ENCODE results near the gene PPM1J.
"Not testable (repeated sequence)": the region's sequence is repeated elsewhere in the genome, so short reads cannot be mapped to it uniquely, and the experiment has no call there.

The PPM1J gene

DNA sequence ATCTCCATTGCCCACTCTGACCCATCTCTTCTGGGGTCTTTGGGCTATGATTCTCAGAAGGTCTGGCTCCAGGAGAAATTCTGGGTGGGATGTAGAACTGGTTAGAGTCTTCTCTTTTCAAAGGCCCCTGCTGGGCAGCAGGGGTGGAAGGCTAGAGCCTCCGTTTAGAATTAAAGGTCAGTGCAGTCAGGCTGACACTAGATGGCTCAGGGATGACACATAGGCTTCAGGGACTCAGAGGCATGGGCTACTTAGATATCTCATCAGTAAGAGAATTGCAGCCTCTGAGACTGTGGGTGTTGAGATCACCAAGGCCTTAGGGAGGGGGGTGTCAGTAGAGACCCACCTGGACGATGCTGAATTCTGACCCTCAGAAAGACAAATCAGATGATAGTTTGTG, 12.6 kb upstream of the PPM1J start:
- Histone ChIP-seq H3K9ac (ENCODE audit: low read depth, low read length, poor library complexity, severe bottlenecking) (no peak overlapping the region), H3K4me2 (ENCODE audit: low read depth, low read length, poor library complexity, severe bottlenecking) (no peak overlapping the region), H3K79me2 (ENCODE audit: insufficient read depth, low read length) (no peaks in the 10 kb centered on the region), H2AFZ (ENCODE audit: low read length) (no peak overlapping the region), H3K36me3 (ENCODE audit: insufficient read depth, low read length) (no peaks in the 10 kb centered on the region), H4K20me1 (ENCODE audit: insufficient read depth, low read length, poor library complexity, severe bottlenecking) (no peaks in the 10 kb centered on the region), H3K4me1 (ENCODE audit: insufficient read depth, low read length, poor library complexity, severe bottlenecking) (no peaks in the 10 kb centered on the region), H3K27me3 (ENCODE audit: insufficient read depth, low read length, poor library complexity, severe bottlenecking) (no peaks in the 10 kb centered on the region), H3K9me3 (ENCODE audit: insufficient read depth, low read depth, low read length) (no peaks in the 10 kb centered on the region), H3F3A (ENCODE audit: low read depth) (no peaks in the 10 kb centered on the region), H3K9me2 (replicated peaks; ENCODE audit: low read depth, low read length) (no peaks in the 10 kb centered on the region), H3K4me3 (ENCODE audit: low read length, poor library complexity, severe bottlenecking) (no peak overlapping the region)
- no peak for TF ChIP-seq EZH2phosphoT487 (IDR thresholded peaks at IDR 0.05; ENCODE audit: borderline replicate concordance)
- TF ChIP-seq, protein P1, sequence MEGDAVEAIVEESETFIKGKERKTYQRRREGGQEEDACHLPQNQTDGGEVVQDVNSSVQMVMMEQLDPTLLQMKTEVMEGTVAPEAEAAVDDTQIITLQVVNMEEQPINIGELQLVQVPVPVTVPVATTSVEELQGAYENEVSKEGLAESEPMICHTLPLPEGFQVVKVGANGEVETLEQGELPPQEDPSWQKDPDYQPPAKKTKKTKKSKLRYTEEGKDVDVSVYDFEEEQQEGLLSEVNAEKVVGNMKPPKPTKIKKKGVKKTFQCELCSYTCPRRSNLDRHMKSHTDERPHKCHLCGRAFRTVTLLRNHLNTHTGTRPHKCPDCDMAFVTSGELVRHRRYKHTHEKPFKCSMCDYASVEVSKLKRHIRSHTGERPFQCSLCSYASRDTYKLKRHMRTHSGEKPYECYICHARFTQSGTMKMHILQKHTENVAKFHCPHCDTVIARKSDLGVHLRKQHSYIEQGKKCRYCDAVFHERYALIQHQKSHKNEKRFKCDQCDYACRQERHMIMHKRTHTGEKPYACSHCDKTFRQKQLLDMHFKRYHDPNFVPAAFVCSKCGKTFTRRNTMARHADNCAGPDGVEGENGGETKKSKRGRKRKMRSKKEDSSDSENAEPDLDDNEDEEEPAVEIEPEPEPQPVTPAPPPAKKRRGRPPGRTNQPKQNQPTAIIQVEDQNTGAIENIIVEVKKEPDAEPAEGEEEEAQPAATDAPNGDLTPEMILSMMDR (conservative IDR thresholded peaks at IDR 0.05; ENCODE audit: low read length), result peak; percentile 30

DNA sequence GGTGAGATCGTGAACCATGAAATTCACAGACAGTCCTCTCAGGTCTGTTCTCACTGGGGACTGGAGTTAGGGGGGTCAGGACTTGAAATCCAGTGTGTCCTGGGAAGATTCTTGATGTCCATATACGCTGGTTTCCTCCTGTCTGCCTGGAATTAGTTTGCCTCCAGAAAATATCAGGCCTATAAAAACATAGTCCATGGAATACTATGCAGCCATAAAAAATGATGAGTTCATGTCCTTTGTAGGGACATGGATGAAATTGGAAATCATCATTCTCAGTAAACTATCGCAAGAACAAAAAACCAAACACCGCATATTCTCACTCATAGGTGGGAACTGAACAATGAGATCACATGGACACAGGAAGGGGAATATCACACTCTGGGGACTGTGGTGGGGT, 9.1 kb upstream of the PPM1J start:
- H3K4me1 ChIP-seq (ENCODE audit: insufficient read depth, low read length, poor library complexity, severe bottlenecking); H3K9me3 ChIP-seq (ENCODE audit: insufficient read depth, low read depth, low read length); H2AFZ ChIP-seq (ENCODE audit: low read length); H4K20me1 ChIP-seq (ENCODE audit: insufficient read depth, low read length, poor library complexity, severe bottlenecking); H3K9me2 ChIP-seq (replicated peaks; ENCODE audit: low read depth, low read length); H3F3A ChIP-seq (ENCODE audit: low read depth); H3K4me2 ChIP-seq (ENCODE audit: low read depth, low read length, poor library complexity, severe bottlenecking); H3K79me2 ChIP-seq (ENCODE audit: insufficient read depth, low read length); H3K9ac ChIP-seq (ENCODE audit: low read depth, low read length, poor library complexity, severe bottlenecking); H3K27me3 ChIP-seq (ENCODE audit: insufficient read depth, low read length, poor library complexity, severe bottlenecking); H3K4me3 ChIP-seq (ENCODE audit: low read length, poor library complexity, severe bottlenecking); H3K36me3 ChIP-seq (ENCODE audit: insufficient read depth, low read length): not testable (repeated sequence)

DNA sequence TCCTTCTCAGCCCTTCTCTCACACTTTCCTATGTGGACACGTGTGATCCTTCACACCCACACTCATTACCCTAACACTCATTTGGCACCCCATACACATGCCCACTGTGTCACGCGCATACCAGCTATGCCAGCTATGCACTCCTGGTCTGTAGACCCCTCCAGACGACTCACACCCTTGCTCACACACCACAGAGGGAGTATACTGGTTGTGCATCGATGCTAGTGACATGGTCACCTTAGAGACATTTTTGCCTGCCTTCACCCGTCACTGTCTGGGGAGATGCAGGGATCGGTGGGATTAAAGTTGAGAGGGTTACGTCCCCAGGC, 8.3 kb upstream of the PPM1J start:
- Histone ChIP-seq H3K4me1 (ENCODE audit: insufficient read depth, low read length, poor library complexity, severe bottlenecking) (no peaks in the 10 kb centered on the region), H3K9ac (ENCODE audit: low read depth, low read length, poor library complexity, severe bottlenecking) (no peak overlapping the region), H3K36me3 (ENCODE audit: insufficient read depth, low read length) (no peaks in the 10 kb centered on the region), H4K20me1 (ENCODE audit: insufficient read depth, low read length, poor library complexity, severe bottlenecking) (no peaks in the 10 kb centered on the region), H2AFZ (ENCODE audit: low read length) (no peak overlapping the region), H3K4me2 (ENCODE audit: low read depth, low read length, poor library complexity, severe bottlenecking) (no peak overlapping the region), H3K4me3 (ENCODE audit: low read length, poor library complexity, severe bottlenecking) (no peak overlapping the region), H3K9me3 (ENCODE audit: insufficient read depth, low read depth, low read length) (no peaks in the 10 kb centered on the region), H3K79me2 (ENCODE audit: insufficient read depth, low read length) (no peaks in the 10 kb centered on the region), H3K9me2 (replicated peaks; ENCODE audit: low read depth, low read length) (no peaks in the 10 kb centered on the region), H3K27me3 (ENCODE audit: insufficient read depth, low read length, poor library complexity, severe bottlenecking) (no peaks in the 10 kb centered on the region), H3F3A (ENCODE audit: low read depth) (no peaks in the 10 kb centered on the region)
- TF ChIP-seq, protein P1 (conservative IDR thresholded peaks at IDR 0.05; ENCODE audit: low read length), result no peak
- TF ChIP-seq EZH2phosphoT487 (IDR thresholded peaks at IDR 0.05; ENCODE audit: borderline replicate concordance), result no peak

DNA sequence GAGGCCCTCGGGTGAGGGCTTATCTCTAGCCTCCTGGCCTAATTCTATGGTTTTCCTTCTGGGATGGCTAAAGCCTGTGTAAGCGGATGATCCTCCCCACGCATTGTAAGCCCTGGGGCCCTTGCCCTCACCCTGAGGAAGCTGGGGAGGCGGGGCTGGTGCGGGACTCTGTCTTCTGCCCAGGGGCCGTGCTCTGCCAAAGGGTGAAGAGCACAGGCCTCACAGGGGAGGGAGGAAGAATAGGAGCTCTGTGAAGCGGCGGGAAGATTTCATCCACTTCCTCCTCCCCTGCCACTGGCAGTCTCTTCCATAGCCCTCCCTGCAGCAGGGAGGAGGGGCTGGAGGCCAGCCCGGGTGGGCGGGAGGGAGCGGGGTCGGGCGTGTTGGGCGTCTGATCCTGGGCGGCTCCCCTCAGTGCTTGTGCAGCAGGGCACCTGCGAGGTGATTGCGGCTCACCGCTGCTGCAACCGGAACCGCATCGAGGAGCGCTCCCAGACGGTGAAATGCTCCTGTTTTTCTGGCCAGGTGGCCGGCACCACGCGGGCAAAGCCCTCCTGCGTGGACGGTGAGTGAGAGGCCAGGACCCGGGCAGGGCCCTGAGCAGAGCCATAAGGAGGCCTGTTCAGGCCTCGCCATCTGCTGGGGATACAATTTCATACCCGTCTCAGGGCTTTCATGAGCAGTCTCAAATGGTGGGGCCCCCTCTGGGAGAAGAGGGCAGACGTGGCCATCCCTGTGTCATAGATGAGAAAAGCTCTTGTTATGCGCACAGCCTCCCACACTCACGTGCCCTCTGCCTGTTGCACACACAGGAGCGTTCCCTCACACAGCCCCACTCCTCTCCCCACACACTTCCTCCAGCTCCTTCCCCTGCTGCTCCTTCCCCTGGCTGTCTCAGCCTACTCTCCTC, 7.7 kb upstream of the PPM1J start:
- no peaks in the 10 kb centered on the region for H3K4me1 ChIP-seq (ENCODE audit: insufficient read depth, low read length, poor library complexity, severe bottlenecking)
- no peak overlapping the region for H3K4me3 ChIP-seq (ENCODE audit: low read length, poor library complexity, severe bottlenecking)
- H3K36me3 ChIP-seq (ENCODE audit: insufficient read depth, low read length), result no peaks in the 10 kb centered on the region
- H2AFZ ChIP-seq (ENCODE audit: low read length), result no peak overlapping the region
- no peaks in the 10 kb centered on the region for H3F3A ChIP-seq (ENCODE audit: low read depth)
- H3K27me3 ChIP-seq (ENCODE audit: insufficient read depth, low read length, poor library complexity, severe bottlenecking), result no peaks in the 10 kb centered on the region
- H3K9ac ChIP-seq (ENCODE audit: low read depth, low read length, poor library complexity, severe bottlenecking), result no peak overlapping the region
- TF ChIP-seq, protein P1 (conservative IDR thresholded peaks at IDR 0.05; ENCODE audit: low read length), result no peak
- TF ChIP-seq EZH2phosphoT487 (IDR thresholded peaks at IDR 0.05; ENCODE audit: borderline replicate concordance), result no peak
- H3K9me2 ChIP-seq (replicated peaks; ENCODE audit: low read depth, low read length), result no peaks in the 10 kb centered on the region
- H3K4me2 ChIP-seq (ENCODE audit: low read depth, low read length, poor library complexity, severe bottlenecking), result no peak overlapping the region
- no peaks in the 10 kb centered on the region for H4K20me1 ChIP-seq (ENCODE audit: insufficient read depth, low read length, poor library complexity, severe bottlenecking)
- H3K9me3 ChIP-seq (ENCODE audit: insufficient read depth, low read depth, low read length), result no peaks in the 10 kb centered on the region
- H3K79me2 ChIP-seq (ENCODE audit: insufficient read depth, low read length), result no peaks in the 10 kb centered on the region

Data from Loucy (cell line).